Psoas muscle (tissue), 8 donors: ENCODE measurements around the gene CRACR2A. TPM values are rescaled to one million over a fixed set of nuclear protein-coding genes. Genes with fewer than 3 reads are reported as not detected.

ENCODE experiments used
- ATAC-seq, 4 donors: fragments of 200-7000 bp; cut with Tn5 transposase; one replicate each; pipeline ENCODE4 v1.9.1; 2020; ENCODE audit warnings: moderate library complexity in 3 of 4, mild to moderate bottlenecking in 2 of 4
- DNase-seq, 2 donors: peaks; one replicate each; pipeline ENCODE4 v3.0.0-alpha.2; 2020
- H3K27ac ChIP-seq: fragments of 200-600 bp; one replicate; pipeline ENCODE4 v1.8.0; 2022
- H3K27me3 ChIP-seq, 3 donors: fragments of 200-600 bp in 1 of 3; one replicate each; pipeline versions ENCODE4 v1.6.1 to v1.8.0; 2013 to 2022; ENCODE audit warnings: low read length in 2 of 3, mild to moderate bottlenecking in 2 of 3, moderate library complexity in 1 of 3; ENCODE audit not compliant: insufficient read depth in 3 of 3
- H3K36me3 ChIP-seq, 2 donors: fragments of 200-600 bp in 1 of 2; one replicate each; pipeline versions ENCODE4 v1.6.1 to v1.8.0; 2013 to 2022; ENCODE audit warnings: low read depth in 1 of 2, mild to moderate bottlenecking in 1 of 2, moderate library complexity in 1 of 2; ENCODE audit not compliant: insufficient read depth in 1 of 2
- H3K4me1 ChIP-seq: fragments of 200-600 bp; one replicate; pipeline ENCODE4 v1.8.0; 2022
- H3K4me3 ChIP-seq: fragments of 200-600 bp; one replicate; pipeline ENCODE4 v1.8.0; 2022; ENCODE audit warnings: mild to moderate bottlenecking
- H3K9me3 ChIP-seq: fragments of 200-600 bp; one replicate; pipeline ENCODE4 v1.8.0; 2022
- CTCF ChIP-seq: fragments of 200-600 bp; IDR thresholded peaks from one replicate; pipeline ENCODE4 v1.8.0; 2022; ENCODE audit warnings: antibody characterized with exemption
- WGBS, 3 donors: extraction: QIAGEN DNeasy Blood & Tissue Kit; methylation state at CpG; one replicate each; pipeline versions ENCODE4 v1.1.6 to v1.1.7; 2013; 5-methylcytosine and 5-hydroxymethylcytosine counted together
- intact Hi-C, 2 donors: fragments of 100-400 bp; cut with DNase I; formaldehyde crosslinking; loops; one replicate each; pipeline versions ENCODE4 v1.11.0 to v1.14.2; 2022
- polyA plus RNA-seq, 3 donors: library from polyadenylated mRNA; stranded (reverse); fragments of 200-250 nt; gene quantifications; one replicate each; pipeline ENCODE4 v1.2.3, GENCODE V29; 2013
- total RNA-seq, 4 donors: library from RNA; stranded (reverse); fragmentation: NEBNext Ultra II Directional in 2 of 4; extraction: Animal tissue kit (Norgen Biotek cat#: 25700) in 2 of 4; gene quantifications; one replicate each; pipeline versions ENCODE4 v1.2.1 to v1.2.4, GENCODE V29; 2021 to 2023
- donor health status: healthy with polysubstance abuse.
- donor health status: DM: no; HTN: no; CAD: no; lungs with moderate emphysema.
- donor health status: Bipolar disorder and iron deficiency.
- donor health status: healthy.
- donor health status: DM: yes; HTN: yes; CAD: no.
- donor health status: DM: no; HTN: no; CAD: no.
- donor health status: DM: no; HTN: no; CAD: no.
- donor health status: DM: yes; HTN: yes; CAD: no.

The CRACR2A gene
- total and polyA plus RNA-seq, 7 donors: 0.24 to 1.7 (median 0.87) TPM

- 88 to 93% (median 92%) methylated on average over 9 of the region's 9 CpGs for WGBS, 3 donors
- Histone ChIP-seq H3K9me3 (no peaks in the 10 kb centered on the region), H3K36me3 (no peaks in the 10 kb centered on the region), H3K27me3 (no peaks in the 10 kb centered on the region), H3K4me3 (no peak overlapping the region), H3K27ac (no peak overlapping the region), H3K4me1 (no peaks in the 10 kb centered on the region)
- ATAC-seq: no peak
- no peak for TF ChIP-seq CTCF
- intact Hi-C loops: no loop called here
- DNase-seq: no peak
Observed at GRCh38 chr12:3568695-3569094, 184.2 kb downstream of the CRACR2A start.

DNA sequence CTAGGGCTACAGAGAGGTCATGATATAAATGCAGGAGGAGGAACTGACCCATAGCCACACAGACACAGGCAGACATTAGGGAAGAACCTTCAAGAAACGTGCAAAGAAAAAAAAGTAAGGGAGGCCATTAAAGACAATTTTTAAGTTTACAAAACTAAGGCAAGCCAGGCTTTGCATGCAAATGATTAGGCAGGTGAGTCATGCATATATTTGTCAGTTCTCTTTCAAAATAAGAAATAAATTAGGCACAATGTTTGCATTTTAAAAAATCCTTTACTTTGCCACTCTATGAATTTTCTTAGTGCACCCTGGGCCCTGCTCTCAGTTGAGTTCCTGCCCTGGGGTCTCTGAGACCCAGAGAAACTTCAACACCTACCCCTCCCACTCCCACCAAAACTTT is 186.9 kb downstream of the CRACR2A start:
- H3K27me3 ChIP-seq: no peaks in the 10 kb centered on the region
- no peak overlapping the region for H3K4me3 ChIP-seq
- no peak for TF ChIP-seq CTCF
- no peaks in the 10 kb centered on the region for H3K4me1 ChIP-seq
- no peaks in the 10 kb centered on the region for H3K9me3 ChIP-seq
- DNase-seq: no peak
- intact Hi-C loops: no loop called here
- 64 to 80% (median 65%) methylated on average over 1 of the region's 1 CpG for WGBS, 3 donors
- ATAC-seq: no peak
- H3K27ac ChIP-seq: no peak overlapping the region
- no peaks in the 10 kb centered on the region for H3K36me3 ChIP-seq

Other genes starting within 250 kb of the CRACR2A start
- 1 to 10 TPM; 2.6 to 4.0 (median 3.5) TPM for gene PARP11, start 120.3 kb upstream of the CRACR2A start, total RNA-seq
- 1 to 10 TPM in 2 of 3 donors, under 1 TPM in 1; 0.83 to 1.7 (median 1.3) TPM for gene PARP11, start 120.3 kb upstream of the CRACR2A start, polyA plus RNA-seq